Non-pigmented ciliary epithelial cell (primary cell): ENCODE results near the gene NRGN.

Experiments used
- DNase-seq: peaks from one replicate; pipeline ENCODE4 v3.0.0-alpha.2; 2010; ENCODE audit warnings: low read depth

NRGN gene

GRCh38 chr11:124740277-124740882 is 638 bp downstream of the NRGN start:
- DNase-seq = no peak

- no peak for DNase-seq
Measured at GRCh38 chr11:124742555-124742954, 2.8 kb downstream of the NRGN start.

DNA sequence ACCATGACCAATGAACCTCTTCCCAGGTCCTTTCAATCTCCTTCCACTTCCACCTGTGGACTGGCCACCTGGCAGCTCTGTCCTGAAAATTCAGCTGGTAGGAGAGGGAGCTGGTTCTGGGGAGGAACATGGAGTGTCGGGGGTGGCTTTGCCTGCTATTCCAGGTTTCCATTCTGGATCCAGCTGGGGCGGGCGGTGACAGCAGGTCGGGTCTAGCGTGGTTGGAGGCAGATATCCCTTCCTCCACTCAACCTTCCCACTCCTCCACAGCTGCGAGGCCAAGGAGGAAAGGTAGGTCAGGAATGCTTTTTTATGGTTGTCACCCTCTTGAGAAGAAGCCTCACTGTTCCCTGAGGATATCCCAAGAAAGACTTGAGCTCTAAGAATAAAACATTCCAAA is 3.3 kb downstream of the NRGN start:
- DNase-seq = no peak

- DNase-seq = no peak
Measured at GRCh38 chr11:124745270-124745834, 5.6 kb downstream of the NRGN start.

DNA sequence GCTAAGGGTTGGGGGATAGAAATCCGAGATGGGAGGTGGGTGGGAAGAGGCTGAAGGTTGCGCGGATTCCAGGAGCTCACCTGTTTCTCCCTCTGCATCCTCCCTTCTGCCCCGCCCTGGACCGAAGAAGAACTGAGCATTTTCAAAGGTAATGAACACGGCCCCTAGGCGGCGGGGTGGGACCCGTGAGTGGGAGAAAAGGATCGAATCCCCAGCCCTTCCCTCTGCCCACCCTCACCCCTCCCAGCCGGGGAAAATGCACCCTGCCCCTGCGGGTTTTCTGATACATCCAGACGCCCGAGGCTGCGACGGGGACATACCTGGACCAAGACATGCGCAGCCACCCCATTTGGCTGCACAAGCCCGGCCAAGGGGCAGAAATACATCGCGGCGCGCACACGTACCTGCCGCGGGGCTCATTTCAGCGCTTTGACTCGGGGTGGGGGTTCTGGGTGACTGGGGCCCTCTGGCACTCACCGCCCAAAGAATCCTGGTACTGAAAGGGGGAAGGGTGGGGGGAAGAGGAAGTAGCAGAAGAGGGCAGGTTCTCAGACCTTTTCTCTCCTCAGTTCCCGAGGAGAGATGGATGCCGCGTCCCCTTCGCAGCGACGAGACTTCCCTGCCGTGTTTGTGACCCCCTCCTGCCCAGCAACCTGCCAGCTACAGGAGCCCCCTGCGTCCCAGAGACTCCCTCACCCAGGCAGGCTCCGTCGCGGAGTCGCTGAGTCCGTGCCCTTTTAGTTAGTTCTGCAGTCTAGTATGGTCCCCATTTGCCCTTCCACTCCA is 6.3 kb downstream of the NRGN start:
- no peak for DNase-seq

DNA sequence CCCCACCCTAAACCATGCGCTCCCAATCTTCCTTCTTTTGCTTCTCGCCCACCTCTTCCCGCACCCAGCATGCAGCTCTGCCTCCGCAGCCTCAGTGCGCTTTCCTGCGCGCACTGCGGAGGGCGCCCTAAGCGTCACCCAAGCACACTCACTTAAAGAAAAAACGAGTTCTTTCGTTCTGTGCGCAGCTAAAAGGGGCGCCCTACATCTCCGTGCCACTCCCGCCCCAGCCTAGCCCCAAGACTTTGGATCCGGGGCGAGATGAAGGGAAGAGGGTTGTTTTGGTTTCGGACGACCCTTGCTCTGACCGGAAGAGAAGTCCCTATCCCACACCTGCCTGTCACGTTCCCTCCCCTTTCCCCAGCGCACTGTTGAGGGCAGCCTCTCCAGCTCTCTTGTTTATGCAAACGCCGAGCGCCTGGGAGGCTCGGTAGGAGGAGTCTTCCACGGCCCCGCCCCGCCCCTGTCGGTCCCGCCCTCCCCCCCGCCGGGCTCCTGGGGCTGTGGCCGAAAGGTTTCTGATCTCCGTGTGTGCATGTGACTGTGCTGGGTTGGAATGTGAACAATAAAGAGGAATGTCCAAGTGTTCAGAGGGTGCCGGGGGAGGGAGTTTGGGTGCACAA is 7.0 kb downstream of the NRGN start:
- DNase-seq = peak; percentile 27

GRCh38 chr11:124747406-124748099 is 7.8 kb downstream of the NRGN start:
- DNase-seq = no peak

DNA sequence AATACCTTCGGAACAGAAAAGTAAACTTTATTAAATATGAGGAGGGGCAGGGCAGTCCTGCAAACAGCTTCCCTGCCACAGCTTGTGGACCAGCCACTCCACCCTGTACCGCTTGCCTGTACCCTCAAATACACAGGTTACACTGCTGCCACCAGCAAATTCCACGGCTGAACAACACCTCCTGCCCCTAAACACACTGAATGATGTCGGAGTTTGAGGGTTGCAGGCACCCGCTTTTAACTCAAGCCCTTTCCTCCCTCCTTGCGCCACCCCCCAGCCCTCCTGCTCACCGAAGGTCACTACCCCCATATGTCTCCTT is 8.3 kb downstream of the NRGN start:
- DNase-seq = no peak

DNA sequence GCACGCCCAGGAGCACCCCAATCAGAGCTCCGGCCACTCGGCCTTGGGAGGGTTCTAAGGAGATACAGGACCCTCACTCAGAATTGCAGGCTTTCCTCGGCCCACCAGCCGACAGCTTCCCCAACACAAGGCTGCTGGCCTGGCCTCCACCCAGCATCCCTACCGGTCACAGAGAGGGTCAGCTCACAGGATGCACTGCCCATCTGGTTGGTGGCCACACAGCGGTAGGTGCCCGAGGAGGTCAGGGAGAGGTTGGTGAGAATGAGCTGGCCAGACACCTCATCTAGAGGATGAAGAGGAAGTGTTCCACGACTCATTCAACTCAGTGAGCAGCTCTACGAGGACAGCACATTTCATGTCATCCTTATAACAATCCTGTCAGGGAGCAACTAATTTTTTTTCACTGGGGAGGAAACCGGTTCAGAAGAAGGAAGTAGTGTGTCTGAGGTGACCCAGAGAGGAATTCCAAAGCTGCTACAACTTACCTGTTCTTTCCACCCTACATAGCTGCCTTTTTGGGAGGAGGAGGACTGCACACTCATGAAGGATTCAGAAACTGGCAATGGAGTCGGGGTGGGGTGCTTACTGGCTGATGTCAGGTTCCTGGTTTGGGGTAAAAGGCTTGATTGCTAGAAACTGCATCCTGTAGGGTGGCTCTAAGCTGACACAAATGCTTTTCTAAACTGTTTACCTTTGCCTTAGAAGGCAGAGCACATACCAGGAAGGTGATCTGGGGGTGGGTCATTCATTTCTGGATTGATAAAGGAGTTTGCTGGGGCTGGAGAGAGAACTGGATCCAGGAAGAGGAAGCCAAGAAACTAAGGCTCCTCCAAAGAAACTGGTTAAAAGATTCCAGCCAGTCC is 9.0 kb downstream of the NRGN start:
- no peak for DNase-seq

DNA sequence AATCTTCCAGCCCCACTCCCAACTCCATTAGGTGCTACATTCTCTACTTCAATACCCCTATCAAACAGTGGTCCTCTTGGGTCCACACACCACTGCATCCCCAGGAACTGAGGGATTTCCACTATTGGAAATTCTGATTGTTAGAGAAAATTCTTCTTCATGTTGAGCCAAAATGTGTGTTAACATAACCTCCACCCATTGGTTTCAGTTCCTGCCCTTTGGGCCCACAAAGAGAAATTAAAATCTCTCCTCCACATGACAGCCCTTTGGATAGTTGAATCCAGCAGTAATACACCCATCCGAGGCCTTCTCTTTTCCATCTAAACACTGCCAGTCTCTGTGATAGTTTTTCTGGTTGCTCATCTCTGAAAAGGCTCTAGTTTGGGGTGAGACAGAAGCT is 10.2 kb downstream of the NRGN start:
- DNase-seq = no peak

- DNase-seq = no peak
Measured at GRCh38 chr11:124751391-124751740, 11.6 kb downstream of the NRGN start.

GRCh38 chr11:124751741-124752470 is 12.2 kb downstream of the NRGN start, which contains the start of gene VSIG2:
Gene VSIG2 (minus strand): TSS chr11:124752255. CDS start chr11:124752137, 118 bp downstream.
- no peak for DNase-seq

DNA sequence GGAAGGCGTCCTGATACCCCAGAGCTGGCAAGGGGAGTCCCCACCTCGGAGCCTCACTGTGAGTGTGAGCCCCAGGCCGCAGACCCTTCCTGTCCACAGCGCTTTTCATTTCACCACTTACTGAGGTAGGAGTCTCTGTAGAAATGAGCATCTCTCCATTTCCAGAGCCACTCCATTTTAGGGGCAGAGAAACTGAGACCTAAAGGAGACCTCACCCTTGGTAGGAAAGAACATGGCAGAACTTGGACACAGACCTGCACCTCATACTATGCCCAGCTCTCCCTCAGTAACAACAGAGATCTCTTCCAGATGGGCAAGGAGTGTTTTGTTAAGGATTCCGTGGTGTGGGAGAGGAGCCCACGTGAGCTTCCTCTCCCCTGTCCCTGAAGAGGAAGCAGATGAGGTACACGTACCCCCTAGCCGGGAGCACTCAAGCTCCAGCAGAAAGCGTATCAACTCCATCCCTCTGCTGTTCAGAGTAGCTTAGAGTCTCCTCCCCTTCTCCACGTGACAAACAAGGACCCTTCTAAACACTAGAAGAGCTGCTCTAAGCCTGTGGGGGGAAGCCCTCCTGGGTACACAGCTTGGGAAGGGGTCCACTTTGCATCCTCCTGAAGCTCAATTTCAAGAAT is 12.8 kb downstream of the NRGN start:
- DNase-seq = no peak

DNA sequence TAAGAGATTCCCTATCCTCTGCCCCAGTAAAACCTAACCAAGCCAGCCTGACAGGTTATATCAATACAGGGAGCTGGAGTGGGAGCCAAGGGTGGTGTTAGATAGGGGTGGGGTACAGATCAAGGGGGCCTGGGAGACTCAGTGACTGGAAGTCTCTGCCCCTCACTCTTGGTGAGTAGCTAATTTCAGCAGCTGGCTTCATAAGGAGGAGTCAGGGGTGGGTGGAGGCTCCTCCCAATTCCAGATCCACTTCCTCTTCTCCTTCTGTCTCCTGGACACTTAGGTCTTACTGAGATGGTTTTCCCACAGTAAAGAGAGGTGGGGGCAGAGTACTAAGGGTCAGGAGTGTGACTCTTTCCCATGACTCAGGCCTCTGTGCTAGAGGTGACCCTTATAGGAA is 13.5 kb downstream of the NRGN start:
- no peak for DNase-seq

- DNase-seq = no peak
Measured at GRCh38 chr11:124753624-124754023, 13.9 kb downstream of the NRGN start.

DNA sequence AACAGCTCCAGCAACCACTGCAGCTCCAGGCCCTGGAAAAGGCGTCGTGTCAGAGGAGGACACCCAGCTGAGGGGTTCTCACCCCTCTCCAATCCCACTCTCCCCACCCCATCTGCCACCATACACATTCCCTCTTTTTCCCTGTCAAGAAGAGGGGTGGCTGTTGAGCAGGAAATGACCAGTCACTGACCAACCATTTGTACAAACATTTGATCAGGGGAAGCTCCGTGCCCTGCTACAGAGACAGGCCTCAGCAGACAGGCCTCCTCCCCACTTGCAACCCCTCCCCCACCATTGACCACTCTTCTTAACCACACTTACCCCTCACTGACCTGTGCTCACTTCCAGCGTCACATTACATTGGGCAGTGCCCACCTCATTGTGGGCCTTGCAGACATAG is 14.6 kb downstream of the NRGN start:
- DNase-seq = no peak

DNA sequence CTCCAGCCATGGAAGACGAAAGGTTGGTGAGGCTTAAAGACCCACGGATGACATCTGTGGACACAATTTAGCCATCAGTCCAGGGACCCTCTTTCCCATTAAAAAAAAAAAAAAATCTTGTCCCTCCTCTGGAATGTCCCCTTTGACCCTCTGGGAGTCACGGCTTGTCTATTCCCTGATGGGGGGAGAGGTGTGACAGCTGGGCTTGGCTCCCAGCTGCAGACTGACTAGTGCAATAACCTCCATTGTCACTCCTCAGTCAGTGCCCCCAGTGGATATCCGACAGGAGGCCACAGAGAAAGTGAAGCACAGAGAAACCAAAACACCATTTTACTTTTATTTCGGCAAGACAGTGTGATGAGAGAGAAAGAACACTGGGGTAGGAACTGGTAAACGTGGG is 15.0 kb downstream of the NRGN start:
- DNase-seq = no peak

GRCh38 chr11:124756033-124756752 is 16.5 kb downstream of the NRGN start:
- DNase-seq = no peak

DNA sequence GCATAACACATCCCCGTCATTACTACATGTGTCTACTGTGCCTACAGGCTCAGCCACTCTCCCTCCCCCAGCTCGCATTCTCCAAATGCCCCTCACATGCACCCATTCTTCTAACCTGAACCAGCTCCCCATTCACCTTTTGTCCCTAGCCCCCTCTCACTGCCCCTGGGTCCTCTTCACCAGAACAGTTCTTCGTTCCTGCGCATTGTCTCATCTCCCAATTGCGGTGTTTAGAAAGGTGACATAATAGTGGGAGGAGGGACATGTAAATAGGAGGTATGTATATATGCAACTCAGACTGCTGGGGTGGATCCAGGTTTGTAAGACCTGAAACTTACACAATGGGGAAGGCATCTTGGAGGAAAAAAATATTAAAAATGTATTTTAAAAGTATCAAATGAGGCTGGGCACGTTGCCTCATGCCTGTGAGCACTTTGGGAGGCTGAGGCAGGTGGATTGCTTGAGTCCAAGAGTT is 17.0 kb downstream of the NRGN start:
- DNase-seq = no peak

GRCh38 chr11:124757320-124757719 is 17.6 kb downstream of the NRGN start:
- DNase-seq = no peak
